Suppressor macrophage (primary cell): ENCODE measurements around the gene PROCA1.

Experiments used
- DNase-seq, 4 experiments: peaks; one replicate each; pipeline ENCODE4 v3.0.0-alpha.2; 2020 to 2022
- total RNA-seq, 17 experiments: gene quantifications; one replicate each; lab custom pipeline; 2026; ENCODE audit warnings: mixed read lengths in 6 of 17, inconsistent platforms in 3 of 17; lab: John Stamatoyannopoulos, UW

Gene PROCA1
- 0 to 4.3 (median 0.95) reads per million in 17 experiments for total RNA-seq

GRCh38 chr17:28711723-28712031, at the start of gene PROCA1:
PROCA1 (minus strand) TSS chr17:28711888; CDS start chr17:28711660, 228 bp downstream.
- DNase-seq = peak in 1 of 4 experiments; percentile 15

- DNase-seq = peak; percentile 80 to 87 (median 86)
Observed at GRCh38 chr17:28760601-28761562, 49.2 kb upstream of the PROCA1 start.

- DNase-seq = no peak
Observed at GRCh38 chr17:28759256-28759865, 47.7 kb upstream of the PROCA1 start.

GRCh38 chr17:28758411-28759121, 46.9 kb upstream of the PROCA1 start:
- no peak for DNase-seq

GRCh38 chr17:28756049-28756804, 44.5 kb upstream of the PROCA1 start:
- DNase-seq = no peak

- DNase-seq = no peak
Observed at GRCh38 chr17:28755486-28755885, 43.8 kb upstream of the PROCA1 start.

- no peak for DNase-seq
Observed at GRCh38 chr17:28751600-28752366, 40.1 kb upstream of the PROCA1 start.

- peak; percentile 93 to 96 (median 94) for DNase-seq
Observed at GRCh38 chr17:28750178-28751047, 38.7 kb upstream of the PROCA1 start.

- DNase-seq = no peak
Observed at GRCh38 chr17:28749516-28750177, 38.0 kb upstream of the PROCA1 start.

- no peak for DNase-seq
Observed at GRCh38 chr17:28748852-28749515, 37.3 kb upstream of the PROCA1 start.

GRCh38 chr17:28747801-28748750, 36.4 kb upstream of the PROCA1 start:
- no peak for DNase-seq

GRCh38 chr17:28747051-28747691, 35.5 kb upstream of the PROCA1 start:
- no peak for DNase-seq

- DNase-seq = no peak
Observed at GRCh38 chr17:28746611-28747050, 34.9 kb upstream of the PROCA1 start.

- no peak for DNase-seq
Observed at GRCh38 chr17:28745786-28746411, 34.2 kb upstream of the PROCA1 start.

- DNase-seq = peak in 3 of 4 experiments; percentile 25 to 49 (median 40)
Observed at GRCh38 chr17:28744972-28745785, 33.5 kb upstream of the PROCA1 start.
